Rectal smooth muscle tissue (tissue), 1 donor: Measurements from ENCODE around the gene STAT4.

Source experiments
- H3K27ac ChIP-seq: one replicate; pipeline ENCODE4 v1.7.0; 2013; ENCODE audit warnings: low read depth, low read length, inconsistent platforms
- H3K27me3 ChIP-seq: one replicate; pipeline ENCODE4 v1.7.0; 2013; ENCODE audit warnings: low read length; ENCODE audit not compliant: control insufficient read depth, insufficient read depth
- H3K36me3 ChIP-seq: one replicate; pipeline ENCODE4 v1.7.0; 2013; ENCODE audit warnings: low read length; ENCODE audit not compliant: control insufficient read depth, insufficient read depth
- H3K4me1 ChIP-seq: one replicate; pipeline ENCODE4 v1.7.0; 2013; ENCODE audit warnings: low read length; ENCODE audit not compliant: control insufficient read depth, insufficient read depth
- H3K4me3 ChIP-seq: one replicate; pipeline ENCODE4 v1.7.0; 2013; ENCODE audit warnings: low read length
- H3K9ac ChIP-seq: one replicate; pipeline ENCODE4 v1.7.0; 2013; ENCODE audit warnings: low read length

The STAT4 gene

GRCh38 chr2:190982262-190983034 is 168.3 kb downstream of the STAT4 start:
- peaks cover 42% of the 10 kb centered on the region for H3K36me3 ChIP-seq
- no peaks in the 10 kb centered on the region for H3K4me1 ChIP-seq
- H3K27me3 ChIP-seq = no peaks in the 10 kb centered on the region
- H3K27ac ChIP-seq = no peak overlapping the region
- H3K9ac ChIP-seq = no peak overlapping the region
- H3K4me3 ChIP-seq = no peak overlapping the region

GRCh38 chr2:190981733-190982132 is 169.1 kb downstream of the STAT4 start:
- H3K27me3 ChIP-seq = no peaks in the 10 kb centered on the region
- no peaks in the 10 kb centered on the region for H3K4me1 ChIP-seq
- H3K36me3 ChIP-seq = peaks cover 40% of the 10 kb centered on the region
- H3K27ac ChIP-seq = no peak overlapping the region
- no peak overlapping the region for H3K9ac ChIP-seq
- H3K4me3 ChIP-seq = no peak overlapping the region

- Histone ChIP-seq H3K4me1 (no peaks in the 10 kb centered on the region), H3K9ac (no peak overlapping the region), H3K4me3 (no peak overlapping the region), H3K27ac (no peak overlapping the region), H3K27me3 (no peaks in the 10 kb centered on the region), H3K36me3 (peaks cover 39% of the 10 kb centered on the region)
These were observed 169.5 kb downstream of the STAT4 start for GRCh38 chr2:190981333-190981732.

- H3K4me3 ChIP-seq = no peak overlapping the region
These were observed 170.1 kb downstream of the STAT4 start for GRCh38 chr2:190980630-190981209.

GRCh38 chr2:190979906-190980629 is 170.7 kb downstream of the STAT4 start:
- no peaks in the 10 kb centered on the region for H3K4me1 ChIP-seq
- no peak overlapping the region for H3K27ac ChIP-seq
- peaks cover 30% of the 10 kb centered on the region for H3K36me3 ChIP-seq
- H3K9ac ChIP-seq = no peak overlapping the region
- H3K27me3 ChIP-seq = no peaks in the 10 kb centered on the region
- H3K4me3 ChIP-seq = no peak overlapping the region

More at GRCh38 chr2:190980630-190981209, 170.1 kb downstream of the STAT4 start:
- Histone ChIP-seq H3K36me3 (peaks cover 33% of the 10 kb centered on the region), H3K27ac (no peak overlapping the region), H3K9ac (no peak overlapping the region), H3K4me1 (no peaks in the 10 kb centered on the region), H3K27me3 (no peaks in the 10 kb centered on the region)
